NCI-H2081 treated with DMSO at 0.1 percent for 48 hours (cell line): Measurements from ENCODE around the gene AHRR.
"Not testable (repeated sequence)": the region's sequence is repeated elsewhere in the genome, so short reads cannot be mapped to it uniquely, and the experiment has no call there.

Experiments used
- DNase-seq: peaks from one replicate; lab custom pipeline; 2025; lab: John Stamatoyannopoulos, UW

The AHRR gene

DNA sequence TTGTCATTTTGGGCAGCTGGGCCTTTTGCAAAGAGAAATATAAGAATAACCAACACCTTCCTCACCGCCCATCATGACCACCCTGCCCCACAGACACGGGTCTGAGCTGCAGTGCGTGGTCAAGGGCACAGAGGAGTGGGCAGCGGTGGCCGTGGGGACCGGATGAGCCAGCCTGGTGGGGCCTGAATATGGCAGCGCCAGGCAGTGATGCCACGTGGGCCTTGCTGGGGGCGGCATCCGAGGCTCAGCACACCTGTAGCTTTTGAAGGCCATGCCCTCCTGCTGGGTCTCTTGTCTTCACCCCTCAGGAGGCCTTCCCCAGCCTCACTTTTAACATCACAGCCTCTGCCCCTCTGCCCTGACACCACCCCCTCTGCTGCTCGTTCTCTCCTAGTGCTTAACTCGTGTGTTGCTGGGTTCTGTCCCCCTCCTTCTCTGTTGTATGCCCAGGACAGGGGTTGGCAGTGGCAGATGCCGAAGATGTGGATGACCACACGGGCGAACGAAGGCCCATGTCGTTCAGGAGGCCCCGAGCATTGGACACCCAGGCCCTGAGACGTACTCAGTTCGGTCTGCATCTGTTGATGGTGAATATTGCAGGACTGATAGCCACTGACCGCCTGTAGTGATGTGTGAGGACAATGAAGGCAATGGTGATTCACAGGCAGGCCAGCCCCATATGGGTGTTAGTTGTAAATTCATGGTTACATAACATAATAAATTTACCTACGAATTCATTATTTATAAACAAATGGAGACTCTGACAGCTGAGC lies 46.0 kb downstream of the AHRR start:
- no peak for DNase-seq

DNA sequence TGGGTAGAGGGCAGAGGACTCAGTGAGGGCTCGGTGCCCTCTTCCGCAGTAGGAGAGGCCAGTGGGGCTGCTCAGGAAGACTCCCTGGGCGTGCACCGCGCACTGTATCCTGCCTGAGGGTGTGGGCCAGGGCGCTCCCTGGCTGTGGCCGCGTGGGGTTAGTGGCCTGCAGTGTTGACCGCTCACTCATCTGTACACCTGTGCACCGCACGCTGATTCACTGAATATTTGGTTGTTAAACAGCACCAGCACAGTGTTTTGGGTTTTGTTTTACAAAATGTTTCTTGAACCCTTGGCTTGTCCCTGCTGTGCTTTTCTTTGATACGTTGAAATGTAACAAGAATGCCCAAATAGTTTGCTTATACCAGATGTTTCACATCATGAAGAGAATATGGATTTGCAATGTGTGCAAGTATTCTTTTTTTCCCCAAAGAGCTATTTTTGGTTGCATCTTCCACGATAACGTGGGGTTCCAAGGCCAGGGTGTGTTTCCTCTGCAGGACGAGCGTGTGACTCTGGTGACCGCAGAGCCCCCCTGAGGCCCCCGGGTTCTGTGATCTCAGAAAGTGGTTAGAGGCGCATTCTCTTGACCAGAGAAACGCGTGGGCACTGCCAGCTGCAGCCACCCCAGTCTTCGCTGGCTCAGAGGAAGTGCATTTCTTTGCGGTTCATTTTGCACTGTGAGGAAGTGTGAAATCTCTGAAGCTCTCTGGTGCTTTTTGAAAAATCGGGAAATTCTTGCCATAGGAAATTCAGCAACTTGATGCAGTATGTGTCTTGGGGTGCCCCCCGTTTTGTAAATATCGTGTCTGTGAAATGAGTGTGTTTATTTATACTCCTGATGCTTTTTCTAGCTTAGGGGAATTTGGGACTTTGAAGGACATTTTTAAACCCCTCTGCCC lies 46.9 kb downstream of the AHRR start:
- no peak for DNase-seq

DNA sequence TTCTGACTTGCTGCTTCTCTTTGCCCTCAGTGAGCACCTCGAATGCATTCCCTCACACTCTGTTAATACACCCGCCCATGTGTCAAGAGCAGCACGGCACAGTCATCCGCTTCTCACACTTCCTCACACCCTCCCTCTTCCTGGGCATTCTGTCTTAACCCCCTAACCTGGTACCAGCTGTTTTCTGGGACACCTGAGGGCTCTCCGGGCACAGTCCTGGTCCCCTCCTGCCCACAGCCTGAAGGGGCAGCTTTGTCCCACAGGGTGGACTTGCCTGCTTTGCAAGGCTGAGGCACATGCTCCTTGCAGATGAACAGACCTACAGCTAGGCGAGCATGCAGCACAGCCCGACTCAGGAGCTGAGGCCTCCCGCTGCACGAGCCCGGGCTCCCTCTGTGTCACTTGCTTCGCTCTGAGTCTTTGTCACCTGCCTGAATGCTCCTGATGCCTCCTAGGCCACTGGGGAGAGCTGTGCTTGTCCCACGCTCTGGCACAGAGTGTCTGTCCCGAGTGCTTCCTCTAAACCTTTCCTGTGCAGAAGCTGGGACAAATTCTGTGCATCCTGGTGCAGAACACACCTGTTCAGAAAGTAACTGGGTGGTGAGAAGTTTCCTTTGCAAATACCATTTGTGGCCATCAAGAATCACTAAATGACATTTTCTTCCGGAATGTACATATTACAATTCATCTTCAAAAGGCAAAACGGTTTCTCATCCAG lies 47.8 kb downstream of the AHRR start:
- no peak for DNase-seq

DNA sequence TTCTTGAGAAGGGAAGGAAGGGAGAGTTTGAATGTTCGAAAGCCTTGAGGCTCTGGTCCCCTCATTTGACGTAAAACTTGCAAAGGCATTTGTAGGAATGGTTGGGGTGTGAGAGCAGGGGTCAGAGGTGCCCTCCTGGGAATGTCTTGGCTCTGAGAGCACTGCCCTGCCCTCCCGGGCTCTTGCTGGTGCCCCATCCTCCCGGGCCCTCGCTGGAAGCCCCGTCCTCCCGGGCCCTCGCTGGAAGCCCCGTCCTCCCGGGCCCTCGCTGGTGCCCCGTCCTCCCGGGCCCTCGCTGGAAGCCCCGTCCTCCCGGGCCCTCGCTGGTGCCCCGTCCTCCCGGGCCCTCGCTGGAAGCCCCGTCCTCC lies 48.3 kb downstream of the AHRR start:
- DNase-seq: not testable (repeated sequence)

DNA sequence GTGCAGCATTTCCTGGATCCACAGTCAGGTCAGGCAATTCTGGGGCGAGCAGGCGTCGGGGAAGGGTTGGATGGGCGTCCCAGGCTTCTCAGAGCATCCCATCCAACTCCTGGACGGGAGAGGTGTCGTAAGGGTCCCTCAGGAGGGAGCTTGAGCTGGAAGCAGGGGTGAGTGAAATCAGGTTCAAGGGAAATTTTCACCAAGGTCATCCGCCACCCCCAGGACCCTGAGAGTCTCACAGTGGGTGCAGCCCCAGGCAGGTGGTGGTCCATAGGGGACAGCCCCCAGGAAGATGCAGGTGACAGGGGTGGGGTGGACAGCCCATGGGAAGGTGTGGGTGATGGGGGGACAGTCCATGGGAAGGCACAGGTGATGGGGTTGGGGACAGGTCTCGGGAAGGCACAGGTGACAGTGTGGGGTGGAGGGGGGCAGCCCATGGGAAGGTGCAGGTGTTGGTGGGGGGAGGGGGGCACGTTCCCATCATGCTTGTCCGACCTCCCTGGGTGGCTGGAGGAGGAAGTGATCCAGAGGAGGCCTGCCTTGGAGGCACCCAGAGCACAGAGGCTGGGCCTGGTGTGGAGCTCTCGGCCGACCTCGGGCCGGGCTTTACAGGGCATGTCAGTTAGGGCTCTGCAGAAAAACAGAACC lies 48.9 kb downstream of the AHRR start:
- DNase-seq: no peak

DNA sequence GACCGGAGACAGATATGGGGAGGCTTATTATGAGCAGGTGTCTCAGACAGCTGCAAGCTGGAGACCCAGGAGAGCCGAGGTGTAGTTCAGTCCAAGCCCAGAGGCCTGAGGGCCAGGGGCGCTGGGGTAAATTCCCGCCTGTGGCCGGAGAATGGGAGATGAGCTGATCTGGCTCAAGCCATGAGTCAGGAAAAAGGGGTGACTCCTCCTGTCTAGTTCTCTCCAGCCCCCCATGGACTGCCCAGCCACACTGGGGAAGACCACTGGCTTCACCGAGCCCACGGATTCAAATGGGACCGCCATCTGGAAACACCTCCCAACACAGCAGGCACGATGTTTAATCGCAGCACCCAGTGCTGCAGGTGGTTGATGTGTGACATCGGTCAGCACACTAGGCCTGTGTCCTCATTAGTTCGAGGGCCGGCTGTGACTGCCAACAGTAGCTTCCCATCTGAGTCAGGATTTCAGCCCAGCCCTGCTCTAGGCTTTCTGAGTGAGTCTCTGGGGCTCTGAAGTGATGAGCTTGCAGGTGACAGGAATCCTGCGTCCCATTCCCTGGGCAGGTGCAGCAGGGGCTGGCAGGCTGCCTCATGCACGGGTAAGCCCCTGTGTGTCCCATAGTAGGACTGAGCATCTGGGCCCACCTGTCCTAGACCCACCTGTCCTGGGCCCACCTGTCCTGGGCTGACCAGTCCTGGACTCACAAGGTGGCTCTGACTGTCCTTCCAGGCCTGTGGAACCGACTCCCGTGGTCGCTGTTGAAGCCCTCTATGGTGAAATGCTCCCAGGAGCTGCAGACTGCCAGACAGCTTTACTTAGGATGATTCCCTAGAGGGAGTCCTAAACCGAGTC lies 49.7 kb downstream of the AHRR start:
- no peak for DNase-seq

DNA sequence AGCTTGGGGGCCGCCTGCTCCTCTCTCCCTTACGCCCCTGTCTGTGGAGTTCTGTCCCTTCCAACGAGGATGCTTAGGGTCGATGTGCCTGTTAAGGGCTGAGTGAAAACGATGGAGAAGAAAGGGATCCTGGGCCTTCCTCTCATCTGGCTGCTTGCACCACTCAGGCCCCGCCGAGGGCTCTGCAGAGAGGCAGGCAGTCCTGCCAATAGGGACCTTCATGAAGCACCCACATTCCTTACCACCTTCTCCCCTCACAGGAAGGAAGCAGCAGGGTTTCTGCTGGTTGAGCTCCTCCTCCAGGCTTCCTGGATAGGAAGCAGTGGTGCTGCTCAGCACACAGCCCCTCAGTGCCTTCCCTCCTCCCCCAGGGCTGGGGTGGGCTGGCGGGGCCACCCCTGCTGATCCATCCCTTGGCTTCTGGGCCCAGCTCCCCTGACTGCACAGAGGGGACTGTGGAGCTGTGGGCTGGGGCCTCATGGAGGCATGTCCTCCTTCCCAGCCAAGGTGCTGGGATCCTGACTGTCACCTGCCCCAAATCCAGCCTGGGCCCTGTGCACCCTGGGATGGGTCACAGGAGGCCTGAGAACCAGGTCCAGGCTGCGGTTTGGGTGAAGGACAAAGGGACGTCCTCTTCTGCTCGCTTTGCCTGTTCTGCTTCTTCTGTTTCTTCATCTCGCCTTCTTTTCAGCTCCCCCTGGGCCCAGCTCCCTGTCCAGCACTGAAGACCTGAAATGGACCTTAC lies 50.5 kb downstream of the AHRR start:
- no peak for DNase-seq

DNA sequence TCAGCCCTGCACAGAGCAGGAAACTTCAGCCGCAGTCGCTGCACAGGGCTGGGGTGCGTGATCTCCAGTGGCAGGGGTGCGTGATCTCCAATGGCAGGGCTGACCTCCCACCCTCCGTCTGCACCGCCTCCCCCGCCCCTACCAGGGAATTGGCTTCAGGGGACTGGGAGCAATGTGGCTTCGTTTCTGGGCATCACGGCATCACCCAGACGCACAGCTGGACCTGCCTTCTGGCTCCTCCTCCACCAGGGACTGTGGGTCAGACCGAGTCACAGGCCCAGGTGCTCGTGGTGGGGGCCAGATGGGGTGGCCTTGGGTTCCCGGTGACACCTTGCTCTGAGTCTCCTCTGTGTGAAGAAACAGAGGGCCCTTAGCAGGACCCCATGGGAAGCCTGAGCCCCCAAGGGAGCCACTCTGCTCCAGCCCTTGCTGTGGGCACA lies 51.1 kb downstream of the AHRR start:
- DNase-seq: no peak

DNA sequence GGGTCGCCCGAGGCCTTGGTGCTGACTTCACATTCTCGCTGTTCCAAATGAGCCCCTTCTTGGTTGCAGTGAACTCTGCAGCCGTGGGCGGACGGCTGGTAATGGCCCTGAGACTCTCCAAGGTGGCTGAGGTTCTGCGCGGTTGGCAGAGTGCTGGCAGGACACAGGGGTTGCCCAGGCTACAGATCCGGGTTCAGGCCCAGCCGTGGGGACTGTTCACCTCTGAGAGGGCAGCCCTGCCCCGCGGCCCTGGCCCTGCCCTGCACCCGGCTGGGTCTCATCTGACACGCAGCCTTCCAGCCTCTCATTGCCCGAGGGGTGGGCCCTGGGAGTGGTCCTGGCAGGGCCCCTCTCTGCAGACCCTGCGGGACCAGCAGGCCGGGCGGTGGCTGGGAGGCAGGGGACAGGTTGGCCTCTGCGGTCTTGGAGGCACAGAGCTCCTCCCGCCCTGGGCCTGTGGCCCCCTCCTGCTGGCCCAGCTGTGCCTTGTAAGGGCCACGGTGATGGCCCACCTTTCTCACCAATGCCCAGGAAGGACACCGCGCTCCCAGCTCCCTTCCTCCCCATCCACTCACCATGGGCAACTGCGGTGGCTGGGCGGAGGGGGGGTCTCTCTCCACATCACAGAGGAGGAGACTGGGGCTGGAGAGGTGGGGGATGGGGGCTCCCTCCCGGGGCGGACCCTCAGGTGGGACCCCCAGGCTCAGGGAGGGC lies 51.6 kb downstream of the AHRR start:
- DNase-seq: peak; percentile 57

DNA sequence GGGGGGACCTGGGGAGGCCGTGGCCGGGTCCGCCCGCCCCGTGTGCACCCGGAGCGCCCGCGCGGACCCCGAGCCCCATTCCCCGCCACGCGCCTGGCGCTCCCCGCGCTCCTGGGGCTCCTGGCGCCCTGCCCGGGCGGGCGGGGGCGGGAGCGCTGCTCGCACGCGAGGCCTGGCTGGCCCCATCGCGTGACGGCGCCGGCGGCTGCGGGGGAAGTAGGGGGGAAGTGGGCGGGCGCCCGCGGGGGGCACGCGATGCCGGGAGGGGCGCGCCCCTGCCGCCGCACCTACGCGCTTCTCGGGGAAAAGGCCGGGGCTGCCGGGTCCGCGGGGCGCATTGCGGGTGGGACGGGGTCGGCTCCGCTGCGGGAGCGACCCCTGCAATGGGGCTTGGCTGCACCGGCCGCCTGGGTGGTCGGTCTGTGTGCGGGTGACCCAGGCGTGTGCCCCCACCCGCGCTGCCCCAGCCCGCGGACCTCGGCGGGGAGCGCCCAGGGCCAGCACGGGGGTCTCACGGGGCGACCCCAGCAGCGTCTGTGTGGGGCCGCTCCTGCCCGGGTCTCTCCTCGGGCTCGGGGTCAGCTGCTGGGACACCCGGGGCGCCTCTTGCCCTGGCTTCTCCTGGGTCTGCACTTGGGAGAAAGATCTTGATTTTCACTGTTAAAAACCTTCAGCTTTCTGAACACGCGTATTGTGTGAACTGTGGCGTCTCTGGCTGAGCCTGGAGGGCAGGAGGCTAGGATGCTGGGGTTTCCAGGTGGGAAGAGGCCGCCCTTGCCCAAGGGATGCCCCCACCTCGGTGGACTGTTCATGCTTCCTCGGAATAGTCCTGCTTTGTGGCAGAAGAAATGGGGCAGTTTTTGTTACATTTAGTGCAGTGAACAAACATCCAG lies 52.4 kb downstream of the AHRR start:
- peak; percentile 58 for DNase-seq

DNA sequence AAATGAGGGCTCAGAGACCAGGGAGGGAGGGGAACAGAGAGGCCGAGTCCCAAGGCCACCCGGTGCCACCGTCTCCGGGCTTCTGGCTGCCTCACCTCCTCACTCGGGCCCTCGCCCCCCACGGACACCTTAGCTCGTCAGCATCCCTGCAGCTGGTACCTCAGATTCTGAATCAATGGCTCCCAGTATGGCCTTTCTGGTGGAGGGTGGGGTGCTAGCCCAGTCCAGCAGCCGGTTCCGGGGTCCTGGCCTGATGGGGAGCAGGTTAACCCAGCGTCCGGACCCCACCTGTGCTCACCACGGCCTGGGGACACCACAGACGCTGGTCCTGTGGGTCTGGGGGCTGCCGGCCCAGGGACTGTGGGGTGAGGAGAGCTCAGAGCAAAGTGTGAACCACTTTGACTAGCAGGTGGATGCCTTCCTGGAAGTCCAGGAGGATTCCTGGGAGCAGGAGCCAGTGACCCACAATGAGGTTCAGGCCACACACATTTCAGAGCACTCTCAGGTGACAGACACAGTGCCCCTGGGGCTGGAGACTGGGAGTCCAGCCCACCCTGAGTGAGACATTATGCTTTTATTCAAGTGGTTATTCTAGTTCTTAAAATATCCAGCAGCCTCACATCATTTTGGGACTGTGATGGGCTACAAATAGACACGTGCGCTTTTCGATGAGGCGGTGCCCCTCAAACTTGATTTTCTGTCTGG lies 53.3 kb downstream of the AHRR start:
- no peak for DNase-seq

DNA sequence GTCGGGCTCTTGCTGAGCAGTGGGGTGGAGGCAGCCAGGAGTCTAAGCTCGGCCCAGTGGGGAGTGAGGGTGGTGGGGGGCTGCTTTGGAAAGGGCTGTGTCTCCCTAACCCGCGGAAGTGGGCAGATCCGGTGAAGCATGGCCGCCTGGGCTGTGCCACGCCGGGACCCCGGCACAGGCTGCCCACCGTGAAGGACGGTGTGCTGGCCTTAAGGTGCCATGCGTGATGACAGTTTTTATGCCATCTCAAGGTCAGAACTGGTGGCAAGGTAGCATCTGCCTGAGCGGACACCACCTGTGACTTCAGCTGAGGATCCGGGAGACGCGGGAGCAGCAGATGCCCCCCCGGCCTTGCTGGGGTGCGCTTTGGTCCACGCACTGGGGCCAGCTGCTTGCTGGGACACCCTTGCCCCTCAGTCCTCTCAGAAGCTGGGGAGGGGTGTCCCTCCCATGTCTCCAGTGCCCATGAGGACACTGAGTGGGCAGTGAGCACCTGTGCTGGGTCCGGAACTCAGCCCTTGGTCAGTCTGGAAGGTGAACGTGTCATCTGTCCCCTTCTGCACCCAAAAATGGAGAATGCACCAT lies 53.9 kb downstream of the AHRR start:
- DNase-seq: no peak

DNA sequence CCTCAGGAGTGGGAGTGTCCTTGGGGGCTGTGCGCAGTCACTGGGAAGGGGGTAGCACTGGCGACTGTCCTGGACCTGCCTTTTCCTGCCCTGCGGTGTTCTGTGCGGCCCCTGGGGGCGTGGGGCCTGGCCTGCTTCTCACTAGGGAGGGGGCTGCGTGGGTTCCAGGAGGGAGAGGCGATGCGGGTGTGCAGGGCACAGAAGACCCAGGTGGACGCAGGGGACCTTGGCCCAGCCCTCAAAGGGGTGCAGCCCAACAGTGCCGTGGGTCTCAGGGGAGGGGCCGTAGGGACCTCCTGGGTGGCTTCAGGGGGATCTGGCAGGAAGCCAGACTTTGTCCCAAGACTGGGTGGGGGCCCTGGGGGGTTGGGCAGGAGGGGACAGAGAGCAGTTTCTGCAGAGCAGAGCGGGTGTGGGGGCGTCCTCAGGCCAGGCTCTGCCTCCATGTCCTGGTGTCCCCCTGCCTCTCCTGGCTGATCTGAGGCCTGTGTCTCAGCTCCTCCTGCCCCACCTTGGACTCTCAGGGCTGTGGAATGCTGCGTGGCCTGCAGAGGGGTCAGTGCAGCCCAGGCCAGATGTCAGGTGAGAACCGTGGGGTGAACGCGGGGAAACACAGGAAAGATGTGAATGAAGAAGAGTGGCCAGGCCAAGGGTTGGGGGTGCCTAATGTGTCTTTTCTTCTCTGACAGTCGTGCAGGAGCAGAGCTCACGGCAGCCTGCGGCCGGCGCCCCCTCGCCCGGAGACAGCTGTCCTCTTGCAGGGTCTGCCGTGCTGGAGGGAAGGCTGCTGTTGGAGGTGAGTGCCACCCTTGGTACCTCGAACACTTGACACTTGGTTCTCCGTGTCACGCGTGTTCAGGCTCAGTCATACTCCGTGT lies 54.6 kb downstream of the AHRR start:
- no peak for DNase-seq

DNA sequence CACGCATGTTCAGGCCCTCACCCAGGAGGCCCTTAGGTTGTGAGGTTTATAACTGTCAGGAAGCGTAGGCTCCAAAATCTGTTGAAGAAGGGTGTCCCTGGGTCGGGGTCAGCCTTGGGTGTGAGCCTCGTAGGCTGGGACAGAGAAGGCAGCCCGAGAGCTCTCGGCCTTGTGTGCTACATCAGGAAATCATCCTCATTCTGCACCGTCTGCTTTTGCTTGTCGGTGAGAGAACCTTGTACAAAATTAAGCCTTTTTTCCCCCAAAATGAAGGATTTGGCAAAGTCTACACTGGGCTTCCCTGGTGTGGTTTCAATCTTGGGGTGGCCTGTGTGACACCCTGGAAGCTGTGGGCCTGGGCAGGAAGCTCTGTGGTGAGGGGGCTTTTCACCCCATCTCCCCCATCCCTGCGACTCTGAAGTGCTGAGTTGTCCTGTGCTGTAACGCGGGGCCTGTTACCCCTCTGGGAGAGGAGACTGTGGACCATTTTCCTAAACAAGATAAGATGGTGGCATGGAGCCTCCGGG lies 55.3 kb downstream of the AHRR start:
- no peak for DNase-seq

DNA sequence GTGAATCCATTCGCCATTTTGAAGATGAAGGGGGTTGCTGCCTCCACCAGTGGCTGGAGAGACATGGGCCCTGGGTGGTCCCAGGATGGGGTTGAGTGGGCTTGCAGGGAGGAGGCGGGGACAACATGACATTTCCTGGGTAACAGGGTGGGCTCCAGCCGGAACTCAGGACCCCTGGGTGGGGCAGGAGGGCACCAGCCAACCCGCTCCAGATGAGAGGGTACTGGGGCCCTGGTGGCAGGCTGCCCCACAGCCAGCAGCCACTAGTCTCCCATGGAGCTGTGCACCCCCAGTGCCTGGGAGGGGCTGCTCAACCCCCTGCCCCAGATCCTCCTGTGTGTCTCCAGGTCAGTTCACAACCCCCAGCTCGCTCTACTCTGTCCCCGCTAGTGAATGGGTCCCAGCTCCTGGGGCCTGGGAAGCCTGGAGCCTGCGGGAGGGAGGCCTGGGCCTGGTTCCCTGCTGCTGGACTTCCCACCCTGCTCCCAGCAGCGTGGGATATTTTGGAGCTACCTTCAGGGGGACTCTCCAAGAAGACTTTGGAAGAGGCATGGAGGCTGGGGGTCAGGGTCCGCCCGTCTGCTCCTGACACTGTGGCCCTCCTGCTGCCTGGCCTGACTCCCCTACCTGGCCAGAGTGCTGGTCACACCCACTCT lies 55.9 kb downstream of the AHRR start:
- DNase-seq: no peak
